Measurements from ENCODE around the gene ARCN1.

Gene ARCN1

GRCh38 chr11:118625036-118625690 lies 53.0 kb downstream of the ARCN1 start:
- Histone ChIP-seq H3K9me3 (ENCODE audit: control insufficient read depth, low read length) (no peaks in the 10 kb centered on the region), H4K8ac (ENCODE audit: low read length) (no peak overlapping the region), H3K18ac (ENCODE audit: low read depth in 1 of 2, low read length in 2 of 2) (no peak overlapping the region), H2BK120ac (ENCODE audit: low read depth, low read length) (no peak overlapping the region), H3K23ac (ENCODE audit: low read length in 2 of 2) (peak overlapping the region in 1 of 2 experiments; percentile 47), H3K4me3 (ENCODE audit: insufficient read depth in 1 of 2, low read depth in 1 of 2, low read length in 2 of 2) (no peak overlapping the region), H2BK5ac (ENCODE audit: low read depth, low read length, poor library complexity, severe bottlenecking) (no peak overlapping the region), H2BK12ac (ENCODE audit: low read length in 2 of 2) (no peak overlapping the region), H2BK15ac (ENCODE audit: low read depth, poor library complexity, severe bottlenecking) (no peak overlapping the region), H2AK5ac (ENCODE audit: low read length, severe bottlenecking) (peak overlapping the region; percentile 74), H3K14ac (ENCODE audit: low read length in 2 of 2) (no peak overlapping the region), H3K36me3 (ENCODE audit: control insufficient read depth in 1 of 2, insufficient read depth in 2 of 2, low read depth in 1 of 2, low read length in 2 of 2) (peaks cover 64% of the 10 kb centered on the region in 2 experiments), H3K4ac (ENCODE audit: low read depth in 1 of 2, low read length in 2 of 2) (no peak overlapping the region), H3K27ac (ENCODE audit: low read length, poor library complexity, severe bottlenecking) (no peak overlapping the region), H3K9ac (ENCODE audit: low read length) (no peak overlapping the region), H3K4me2 (ENCODE audit: low read length, poor library complexity, severe bottlenecking) (no peak overlapping the region), H3K27me3 (ENCODE audit: control insufficient read depth in 1 of 2, insufficient read depth in 1 of 2, low read length in 2 of 2) (no peaks in the 10 kb centered on the region), H3K4me1 (ENCODE audit: control insufficient read depth, insufficient read depth, low read depth, low read length) (peaks cover 37% of the 10 kb centered on the region), H2AFZ (ENCODE audit: low read depth, low read length) (no peak overlapping the region), H4K91ac (ENCODE audit: low read length) (no peak overlapping the region), H3K79me1 (replicated peaks; ENCODE audit: low read length, poor library complexity, severe bottlenecking) (peaks cover 40% of the 10 kb centered on the region)
- no peak for DNase-seq
- 97% methylated on average over 6 of the region's 6 CpGs for WGBS

GRCh38 chr11:118625976-118626375 lies 53.8 kb downstream of the ARCN1 start:
- Histone ChIP-seq H2AK5ac (ENCODE audit: low read length, severe bottlenecking) (no peak overlapping the region), H4K91ac (ENCODE audit: low read length) (no peak overlapping the region), H2BK120ac (ENCODE audit: low read depth, low read length) (no peak overlapping the region), H3K14ac (ENCODE audit: low read length in 2 of 2) (no peak overlapping the region), H3K4me1 (ENCODE audit: control insufficient read depth, insufficient read depth, low read depth, low read length) (peaks cover 36% of the 10 kb centered on the region), H3K18ac (ENCODE audit: low read depth in 1 of 2, low read length in 2 of 2) (no peak overlapping the region), H3K9me3 (ENCODE audit: control insufficient read depth, low read length) (no peaks in the 10 kb centered on the region), H3K4me3 (ENCODE audit: insufficient read depth in 1 of 2, low read depth in 1 of 2, low read length in 2 of 2) (no peak overlapping the region), H2AFZ (ENCODE audit: low read depth, low read length) (no peak overlapping the region), H3K4ac (ENCODE audit: low read depth in 1 of 2, low read length in 2 of 2) (no peak overlapping the region), H3K9ac (ENCODE audit: low read length) (no peak overlapping the region), H3K36me3 (ENCODE audit: control insufficient read depth in 1 of 2, insufficient read depth in 2 of 2, low read depth in 1 of 2, low read length in 2 of 2) (peaks cover 68 to 72% of the 10 kb centered on the region in 2 experiments), H3K27me3 (ENCODE audit: control insufficient read depth in 1 of 2, insufficient read depth in 1 of 2, low read length in 2 of 2) (no peaks in the 10 kb centered on the region), H3K27ac (ENCODE audit: low read length, poor library complexity, severe bottlenecking) (no peak overlapping the region), H2BK5ac (ENCODE audit: low read depth, low read length, poor library complexity, severe bottlenecking) (no peak overlapping the region), H2BK15ac (ENCODE audit: low read depth, poor library complexity, severe bottlenecking) (no peak overlapping the region), H3K79me1 (replicated peaks; ENCODE audit: low read length, poor library complexity, severe bottlenecking) (peaks cover 44% of the 10 kb centered on the region), H2BK12ac (ENCODE audit: low read length in 2 of 2) (no peak overlapping the region), H4K8ac (ENCODE audit: low read length) (no peak overlapping the region), H3K4me2 (ENCODE audit: low read length, poor library complexity, severe bottlenecking) (no peak overlapping the region), H3K23ac (ENCODE audit: low read length in 2 of 2) (no peak overlapping the region)
- WGBS = 83% methylated on average over 1 of the region's 2 CpGs
- peak; percentile 17 for DNase-seq

- no peak for DNase-seq
- Histone ChIP-seq H3K4me3 (ENCODE audit: insufficient read depth in 1 of 2, low read depth in 1 of 2, low read length in 2 of 2) (no peak overlapping the region), H2BK5ac (ENCODE audit: low read depth, low read length, poor library complexity, severe bottlenecking) (no peak overlapping the region), H3K9ac (ENCODE audit: low read length) (no peak overlapping the region), H3K27ac (ENCODE audit: low read length, poor library complexity, severe bottlenecking) (no peak overlapping the region), H3K79me1 (replicated peaks; ENCODE audit: low read length, poor library complexity, severe bottlenecking) (peaks cover 54% of the 10 kb centered on the region), H4K91ac (ENCODE audit: low read length) (no peak overlapping the region), H3K36me3 (ENCODE audit: control insufficient read depth in 1 of 2, insufficient read depth in 2 of 2, low read depth in 1 of 2, low read length in 2 of 2) (peaks cover 84 to 88% of the 10 kb centered on the region in 2 experiments), H2BK12ac (ENCODE audit: low read length in 2 of 2) (no peak overlapping the region), H2AK5ac (ENCODE audit: low read length, severe bottlenecking) (no peak overlapping the region), H3K23ac (ENCODE audit: low read length in 2 of 2) (no peak overlapping the region), H3K27me3 (ENCODE audit: control insufficient read depth in 1 of 2, insufficient read depth in 1 of 2, low read length in 2 of 2) (no peaks in the 10 kb centered on the region), H2BK120ac (ENCODE audit: low read depth, low read length) (no peak overlapping the region), H2BK15ac (ENCODE audit: low read depth, poor library complexity, severe bottlenecking) (no peak overlapping the region), H3K4ac (ENCODE audit: low read depth in 1 of 2, low read length in 2 of 2) (no peak overlapping the region), H4K8ac (ENCODE audit: low read length) (no peak overlapping the region), H3K4me1 (ENCODE audit: control insufficient read depth, insufficient read depth, low read depth, low read length) (peaks cover 31% of the 10 kb centered on the region), H3K14ac (ENCODE audit: low read length in 2 of 2) (no peak overlapping the region), H3K18ac (ENCODE audit: low read depth in 1 of 2, low read length in 2 of 2) (no peak overlapping the region), H2AFZ (ENCODE audit: low read depth, low read length) (no peak overlapping the region), H3K4me2 (ENCODE audit: low read length, poor library complexity, severe bottlenecking) (no peak overlapping the region), H3K9me3 (ENCODE audit: control insufficient read depth, low read length) (no peaks in the 10 kb centered on the region)
- WGBS = over 99% methylated on average over 10 of the region's 10 CpGs
These were observed 55.4 kb downstream of the ARCN1 start for GRCh38 chr11:118627566-118627965.

DNA sequence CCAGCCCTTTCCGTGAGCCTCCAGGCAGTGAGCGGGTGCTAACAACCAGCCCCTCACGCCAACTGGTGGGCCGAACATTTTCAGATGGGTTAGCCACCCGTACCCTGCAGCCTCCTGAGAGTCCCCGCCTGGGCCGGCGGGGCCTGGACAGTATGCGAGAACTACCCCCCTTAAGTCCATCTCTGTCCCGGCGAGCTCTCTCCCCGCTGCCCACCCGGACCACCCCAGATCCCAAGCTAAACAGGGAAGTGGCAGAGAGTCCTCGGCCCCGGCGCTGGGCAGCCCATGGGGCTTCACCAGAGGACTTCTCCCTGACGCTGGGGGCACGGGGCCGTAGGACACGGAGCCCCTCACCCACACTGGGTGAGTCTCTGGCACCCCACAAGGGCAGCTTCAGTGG lies 55.8 kb downstream of the ARCN1 start:
- Histone ChIP-seq H2BK120ac (ENCODE audit: low read depth, low read length) (no peak overlapping the region), H3K23ac (ENCODE audit: low read length in 2 of 2) (no peak overlapping the region), H3K18ac (ENCODE audit: low read depth in 1 of 2, low read length in 2 of 2) (no peak overlapping the region), H3K79me1 (replicated peaks; ENCODE audit: low read length, poor library complexity, severe bottlenecking) (peaks cover 57% of the 10 kb centered on the region), H4K8ac (ENCODE audit: low read length) (no peak overlapping the region), H3K4me3 (ENCODE audit: insufficient read depth in 1 of 2, low read depth in 1 of 2, low read length in 2 of 2) (no peak overlapping the region), H4K91ac (ENCODE audit: low read length) (no peak overlapping the region), H3K4me2 (ENCODE audit: low read length, poor library complexity, severe bottlenecking) (no peak overlapping the region), H2BK12ac (ENCODE audit: low read length in 2 of 2) (no peak overlapping the region), H2BK15ac (ENCODE audit: low read depth, poor library complexity, severe bottlenecking) (no peak overlapping the region), H2AK5ac (ENCODE audit: low read length, severe bottlenecking) (no peak overlapping the region), H3K36me3 (ENCODE audit: control insufficient read depth in 1 of 2, insufficient read depth in 2 of 2, low read depth in 1 of 2, low read length in 2 of 2) (peaks cover 89 to 92% of the 10 kb centered on the region in 2 experiments), H3K27ac (ENCODE audit: low read length, poor library complexity, severe bottlenecking) (no peak overlapping the region), H3K14ac (ENCODE audit: low read length in 2 of 2) (no peak overlapping the region), H3K9me3 (ENCODE audit: control insufficient read depth, low read length) (no peaks in the 10 kb centered on the region), H3K4ac (ENCODE audit: low read depth in 1 of 2, low read length in 2 of 2) (no peak overlapping the region), H3K27me3 (ENCODE audit: control insufficient read depth in 1 of 2, insufficient read depth in 1 of 2, low read length in 2 of 2) (no peaks in the 10 kb centered on the region), H2AFZ (ENCODE audit: low read depth, low read length) (no peak overlapping the region), H2BK5ac (ENCODE audit: low read depth, low read length, poor library complexity, severe bottlenecking) (no peak overlapping the region), H3K4me1 (ENCODE audit: control insufficient read depth, insufficient read depth, low read depth, low read length) (peaks cover 30% of the 10 kb centered on the region), H3K9ac (ENCODE audit: low read length) (no peak overlapping the region)
- no peak for DNase-seq
- WGBS = 97% methylated on average over 20 of the region's 20 CpGs
